Right ventricle myocardium inferior (tissue), 1 donor: ENCODE results near the gene MAP7D3. TPM values are rescaled to one million over a fixed set of nuclear protein-coding genes. Genes with fewer than 3 reads are reported as not detected.
"Not testable (repeated sequence)": the region's sequence is repeated elsewhere in the genome, so short reads cannot be mapped to it uniquely, and the experiment has no call there.

Experiments used
- ATAC-seq: fragments of 200-7000 bp; cut with Tn5 transposase; one replicate; pipeline ENCODE4 v1.9.1; 2020; ENCODE audit warnings: mild to moderate bottlenecking, moderate library complexity
- DNase-seq: peaks from one replicate; pipeline ENCODE4 v3.0.0; 2021; ENCODE audit errors: missing footprints
- intact Hi-C: fragments of 100-400 bp; cut with DNase I; formaldehyde crosslinking; loops from one replicate; pipeline ENCODE4 v1.11.0; 2022
- total RNA-seq: library from RNA; stranded (reverse); fragmentation: NEBNext Ultra II Directional; extraction: Animal tissue kit (Norgen Biotek cat#: 25700); gene quantifications from one replicate; pipeline ENCODE4 v1.2.1, GENCODE V29; 2021
- donor health status: DM: no; HTN: yes; CAD: no; lungs with severe emphysema.

The MAP7D3 gene
- total RNA-seq, 1 donor from 2014 or later: 13.5 TPM

DNA sequence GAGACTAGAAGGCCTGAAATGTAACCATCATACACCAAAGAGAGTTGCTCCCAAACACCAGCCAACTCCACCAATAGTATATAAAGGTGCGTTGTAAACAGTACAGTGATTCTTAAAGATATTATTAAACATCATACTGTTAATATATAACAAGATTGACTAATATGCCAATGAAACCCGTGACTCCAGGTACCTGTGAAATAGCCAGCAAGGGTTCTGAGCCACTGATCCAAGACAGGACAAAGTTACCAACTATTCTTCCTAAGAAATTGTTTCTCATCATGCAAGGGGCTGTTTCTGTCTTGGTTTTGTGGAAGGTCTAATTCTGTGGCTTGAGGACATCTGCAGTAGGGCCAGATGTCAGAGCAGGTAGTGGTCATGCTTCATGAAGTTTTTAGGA is 56.7 kb downstream of the MAP7D3 start:
- no peak for DNase-seq
- intact Hi-C loops: no loop called here
- ATAC-seq: no peak

DNA sequence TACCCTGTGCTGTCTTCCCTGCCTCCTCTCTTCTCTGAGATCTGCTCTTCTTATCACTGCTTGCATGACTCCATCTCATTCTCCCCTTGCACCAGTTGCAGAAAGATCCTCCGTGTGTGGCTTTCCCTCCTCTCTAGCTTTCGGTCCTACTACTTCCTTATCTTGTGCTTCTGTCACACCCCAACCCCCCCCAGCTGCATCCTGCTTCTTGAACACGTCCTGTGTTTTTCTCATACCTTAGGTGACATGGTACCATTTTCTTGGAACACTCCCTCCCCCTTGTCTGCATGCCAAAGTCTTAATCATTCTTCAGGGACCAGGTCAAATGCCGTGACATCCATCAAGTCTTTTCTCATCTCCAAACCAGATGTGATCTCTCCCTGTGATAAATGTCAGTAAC is 57.4 kb downstream of the MAP7D3 start:
- DNase-seq (no peak), ATAC-seq (no peak)
- intact Hi-C loops: no loop called here

- DNase-seq (no peak), ATAC-seq (peak; percentile 82)
- intact Hi-C loops: no loop called here
These were observed 58.3 kb downstream of the MAP7D3 start for GRCh38 chrX:136192839-136193414.

DNA sequence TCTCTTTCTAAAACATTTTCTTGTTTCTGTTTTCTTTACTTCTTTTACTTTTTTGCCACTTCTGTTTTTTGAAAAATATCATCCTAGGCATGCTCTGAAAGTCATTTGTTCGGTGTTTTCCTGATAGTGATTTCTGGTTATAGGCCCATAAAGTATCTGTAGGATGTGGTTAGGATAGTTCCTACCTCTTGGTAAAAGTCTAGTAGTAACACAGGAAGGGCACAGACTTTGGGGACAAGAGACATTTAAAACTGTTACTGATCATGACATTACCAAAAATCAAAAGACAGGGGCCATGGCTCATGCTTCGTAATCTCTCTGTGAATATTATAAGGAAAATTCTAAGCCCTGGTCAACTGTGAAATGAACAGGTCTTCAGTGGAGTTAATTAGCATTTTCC is 59.1 kb downstream of the MAP7D3 start:
- intact Hi-C loops: no loop called here
- ATAC-seq: no peak

DNA sequence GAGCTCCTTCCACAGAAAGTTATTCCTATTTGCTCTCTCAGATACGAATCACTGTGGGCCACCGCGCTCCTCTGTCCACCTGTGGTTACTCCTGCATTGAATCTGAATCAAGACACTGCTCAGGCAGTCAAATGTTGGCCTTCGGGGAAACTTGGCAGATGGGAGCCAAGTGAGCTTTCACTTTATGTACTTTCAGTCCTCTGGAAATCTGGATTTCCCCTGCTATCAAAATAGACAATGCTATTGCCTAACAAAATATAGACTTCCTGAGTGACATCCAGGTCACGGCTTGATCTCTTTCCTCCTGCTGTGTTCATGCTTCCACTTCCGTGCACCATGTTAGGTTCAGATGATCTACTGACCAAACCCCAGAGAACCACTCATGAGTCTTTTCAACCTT is 60.0 kb downstream of the MAP7D3 start:
- DNase-seq (no peak), ATAC-seq (peak; percentile 33)
- intact Hi-C loops: no loop called here

More for the DNA sequence above, 59.1 kb downstream of the MAP7D3 start:
- DNase-seq: no peak

GRCh38 chrX:136190038-136190713 is 61.0 kb downstream of the MAP7D3 start:
- DNase-seq (no peak), ATAC-seq (no peak)
- intact Hi-C loops: no loop called here

DNA sequence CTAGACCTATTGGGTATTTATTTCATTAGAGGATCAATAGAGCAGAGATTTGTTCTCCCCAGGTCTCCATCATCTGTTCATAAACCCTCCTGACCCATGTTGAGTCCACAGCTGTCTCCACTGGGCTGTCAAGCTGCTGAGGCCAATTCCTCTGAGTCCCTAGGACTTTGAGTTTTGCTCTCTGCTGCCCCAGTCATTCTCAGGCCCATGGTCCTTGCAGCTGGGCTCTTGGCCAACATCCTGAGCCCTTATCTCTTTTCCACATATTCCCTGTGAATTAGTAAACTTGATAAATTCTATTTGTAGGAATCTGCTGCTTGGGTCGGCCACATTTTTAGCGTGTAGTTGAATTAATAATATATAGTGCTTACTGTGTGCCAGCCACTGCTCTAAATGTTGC is 62.0 kb downstream of the MAP7D3 start:
- ATAC-seq (peak; percentile 55), DNase-seq (no peak)
- intact Hi-C loops: no loop called here

- no peak for DNase-seq
- no peak for ATAC-seq
- intact Hi-C loops: no loop called here
These were observed 65.2 kb downstream of the MAP7D3 start for GRCh38 chrX:136186023-136186413.

DNA sequence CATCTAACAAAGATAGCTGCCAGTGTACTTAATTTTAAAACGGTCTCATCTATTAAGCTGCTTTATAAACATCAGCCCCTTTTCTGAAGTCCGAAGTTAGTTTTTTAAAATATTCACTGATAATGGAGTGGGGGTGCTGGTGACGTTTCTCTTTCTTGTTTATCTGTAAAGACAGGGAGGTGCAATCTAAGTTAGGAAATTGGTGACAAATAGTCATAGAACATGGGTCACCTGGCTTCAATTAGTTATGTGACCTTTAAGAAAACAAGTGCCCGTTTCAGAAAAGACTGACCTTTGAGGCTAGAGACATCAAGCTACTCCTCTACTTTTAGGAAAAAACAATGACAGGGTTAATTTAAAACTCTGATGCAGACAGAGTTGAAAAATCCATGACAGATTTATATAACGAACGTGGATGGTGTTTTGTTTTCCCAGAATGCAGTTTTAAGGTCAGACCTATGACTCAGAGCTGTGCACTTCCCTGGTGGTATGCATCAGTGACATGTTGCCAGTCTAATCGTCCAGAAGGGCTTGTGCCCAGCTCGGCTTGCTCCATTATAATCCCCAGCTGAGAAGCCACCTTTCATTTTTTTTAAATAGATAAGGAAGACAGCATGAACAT is 65.7 kb downstream of the MAP7D3 start:
- intact Hi-C loops: no loop called here
- ATAC-seq (peak; percentile 55), DNase-seq (no peak)

GRCh38 chrX:136183917-136184316 is 67.3 kb downstream of the MAP7D3 start:
- DNase-seq (no peak), ATAC-seq (no peak)
- intact Hi-C loops: no loop called here

GRCh38 chrX:136183172-136183571 is 68.0 kb downstream of the MAP7D3 start:
- ATAC-seq (no peak), DNase-seq (no peak)
- intact Hi-C loops: no loop called here

DNA sequence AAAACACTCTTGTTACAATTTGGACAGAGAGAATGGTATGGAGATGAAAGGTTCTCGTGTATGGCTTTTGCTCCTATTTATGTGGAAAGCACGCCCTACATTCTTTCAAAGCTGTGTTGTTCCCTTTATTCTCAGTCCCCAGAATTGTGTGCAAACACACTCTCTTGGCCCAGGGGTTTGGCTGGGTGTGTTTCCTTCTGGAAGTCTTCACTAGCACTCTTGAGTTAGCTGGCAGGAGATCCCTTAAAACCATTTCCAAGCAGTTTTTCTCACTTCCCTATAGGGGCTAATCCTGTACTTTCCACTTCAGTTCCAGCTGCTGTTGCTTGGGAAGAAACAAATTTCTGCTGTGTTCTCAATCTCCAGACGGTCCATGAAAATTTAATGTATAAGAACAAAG is 68.8 kb downstream of the MAP7D3 start:
- no peak for DNase-seq
- peak; percentile 74 for ATAC-seq
- intact Hi-C loops: no loop called here

DNA sequence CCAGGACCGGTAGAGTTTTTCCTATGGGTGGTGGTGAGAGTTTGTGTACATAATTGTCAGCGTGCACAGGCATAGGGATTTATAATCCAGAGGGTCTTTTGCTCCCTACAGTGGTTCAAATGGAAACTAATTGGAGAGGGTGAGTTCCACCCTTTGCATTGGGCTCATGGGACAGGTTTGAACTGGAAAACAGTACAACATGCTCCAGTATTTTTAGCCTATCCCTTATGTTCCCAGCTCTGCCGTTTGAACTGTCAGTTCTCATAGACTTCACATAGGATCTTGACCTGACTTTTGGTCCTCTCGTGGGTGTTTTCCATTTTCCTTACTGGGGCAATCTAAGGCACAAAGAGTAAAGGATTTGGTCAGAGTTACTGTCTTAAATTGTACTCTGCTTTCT is 72.1 kb downstream of the MAP7D3 start:
- DNase-seq (no peak), ATAC-seq (no peak)
- intact Hi-C loops: no loop called here

GRCh38 chrX:136176399-136176825 is 74.8 kb downstream of the MAP7D3 start:
- no peak for DNase-seq
- peak; percentile 90 for ATAC-seq
- intact Hi-C loops: no loop called here

DNA sequence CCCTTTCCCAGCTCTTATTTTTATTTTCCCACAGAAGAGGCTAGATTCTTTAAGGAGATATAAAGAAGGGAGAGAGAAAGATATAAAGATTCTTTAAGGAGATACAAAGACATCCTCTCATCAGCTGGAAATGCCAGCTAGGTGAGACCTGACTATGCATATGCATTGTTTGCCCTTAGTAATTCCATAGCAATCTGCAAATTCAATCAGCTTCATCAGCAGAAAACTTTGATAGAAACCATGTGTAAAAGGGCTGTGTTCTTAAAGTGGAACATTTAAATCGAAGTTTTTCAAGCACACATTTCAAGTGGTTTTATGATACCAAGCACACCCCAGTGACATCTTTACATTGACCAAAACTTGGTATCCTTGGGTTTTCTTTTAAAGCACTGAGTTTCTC is 79.8 kb downstream of the MAP7D3 start:
- no peak for ATAC-seq
- DNase-seq: no peak
- intact Hi-C loops: no loop called here

GRCh38 chrX:136170139-136170800 is 80.9 kb downstream of the MAP7D3 start:
- intact Hi-C loops: loop anchor here (1.0 kb wide), 2 partner anchors 28 to 98 kb away; no protein-coding TSS in a partner anchor
- ATAC-seq (peak; percentile 79), DNase-seq (peak; percentile 51)

DNA sequence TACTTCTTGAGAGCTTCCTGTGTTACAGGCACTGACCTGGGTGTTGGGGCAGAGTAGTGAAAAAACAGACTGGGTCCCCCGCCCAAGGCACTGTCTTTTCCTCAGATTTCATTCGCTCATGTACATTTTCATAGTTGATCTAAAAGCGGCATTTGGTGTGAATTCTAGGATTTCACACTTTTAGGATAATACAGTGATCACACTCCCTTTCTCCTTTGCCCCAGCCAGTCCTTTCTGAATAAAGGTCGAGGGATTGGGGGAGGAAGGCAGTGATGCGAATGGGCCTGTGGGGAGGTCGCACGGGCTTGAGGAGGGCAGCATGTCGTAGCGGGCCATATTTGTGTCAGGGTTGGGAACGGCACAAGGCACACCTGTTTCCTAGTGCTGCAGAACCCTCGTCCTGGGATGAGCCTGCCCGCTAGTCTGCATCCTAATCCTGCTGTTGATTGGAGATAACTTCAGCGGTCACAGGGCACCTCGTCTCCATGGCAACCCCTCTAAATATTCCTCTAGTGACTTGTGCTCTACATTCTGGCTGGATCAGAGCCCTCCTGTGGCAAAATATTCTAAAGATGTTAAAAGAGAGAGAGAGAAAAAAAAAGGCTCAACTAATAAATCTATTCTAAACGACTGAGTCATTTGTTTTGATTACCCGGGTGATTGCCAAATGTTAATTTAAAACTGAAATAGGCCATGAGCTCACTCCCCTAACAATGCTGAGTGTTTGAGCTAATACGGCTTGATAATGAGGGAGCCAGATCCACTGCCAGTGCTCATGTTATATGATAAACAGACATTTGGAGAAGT is 82.1 kb downstream of the MAP7D3 start:
- peak; percentile 82 for ATAC-seq
- peak; percentile 65 for DNase-seq
- intact Hi-C loops: loop anchor here (2.0 to 10.0 kb wide), 3 partner anchors 22 to 326 kb away; partner anchors contain the start of genes FHL1 and HTATSF1

DNA sequence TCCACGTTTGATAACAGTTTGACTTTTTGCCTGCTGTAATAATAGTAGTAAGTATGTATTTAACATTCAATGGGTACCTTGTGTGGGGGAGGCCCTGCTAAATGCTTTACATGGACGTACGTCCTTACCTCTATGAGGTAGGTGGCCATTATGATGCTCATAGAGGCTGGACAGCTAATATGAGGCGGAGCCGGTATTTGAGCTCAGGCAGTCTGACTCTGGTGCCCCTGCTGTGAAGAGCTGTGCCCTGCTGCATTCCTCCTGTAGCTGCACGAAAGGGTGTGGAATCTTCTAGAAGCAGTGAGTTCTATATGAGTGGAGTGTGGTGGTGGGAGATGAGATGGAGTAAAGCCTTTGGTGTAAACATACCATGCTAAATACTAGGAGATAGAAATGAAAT is 83.2 kb downstream of the MAP7D3 start:
- not testable (repeated sequence) for ATAC-seq, DNase-seq
- intact Hi-C loops: loop anchor here (2.0 to 10.0 kb wide), 3 partner anchors 21 to 327 kb away; partner anchors contain the start of genes FHL1 and HTATSF1
